DMS 273 (cell line): ENCODE data around the gene ATG16L2.

Source experiments
- DNase-seq: peaks from one replicate; lab custom pipeline; 2025; ENCODE audit not compliant: unreplicated experiment; lab: John Stamatoyannopoulos, UW

The ATG16L2 gene

GRCh38 chr11:72869831-72870230 lies 55.6 kb downstream of the ATG16L2 start:
- no peak for DNase-seq

GRCh38 chr11:72871119-72871518 lies 56.9 kb downstream of the ATG16L2 start:
- peak; percentile 1 for DNase-seq

- no peak for DNase-seq
Measured at GRCh38 chr11:72872012-72872411, 57.8 kb downstream of the ATG16L2 start.

GRCh38 chr11:72875736-72876135 lies 61.5 kb downstream of the ATG16L2 start:
- no peak for DNase-seq

GRCh38 chr11:72876147-72876546 lies 61.9 kb downstream of the ATG16L2 start:
- no peak for DNase-seq
